K562 (cell line): ENCODE data around the gene EID2. TPM values are rescaled to one million over a fixed set of nuclear protein-coding genes. Genes with fewer than 3 reads are reported as not detected.

Source experiments
- BRCA1 ChIP-seq, 2 experiments: fragments of 450-650 bp in 1 of 2; sonication (generic) in 1 of 2; formaldehyde crosslinking in 1 of 2; IDR thresholded peaks; 2 replicates each; pipeline versions ENCODE4 v1.5.0 to v1.6.1; 2017 to 2020; ENCODE audit warnings: mild to moderate bottlenecking in 1 of 2, missing genetic modification reagents in 1 of 2
- GATA2 ChIP-seq: sonication (generic); formaldehyde crosslinking; IDR thresholded peaks from 2 replicates; pipeline ENCODE4 v1.4.0; 2020; ENCODE audit warnings: mild to moderate bottlenecking, missing genetic modification reagents
- MYC ChIP-seq, 2 experiments: fragments of 250-450 bp in 1 of 2; sonication (Bioruptor Pico) in 1 of 2; IDR thresholded peaks; 2 replicates each; pipeline versions ENCODE4 v1.5.1 to v1.6.1; 2012 to 2021; ENCODE audit warnings: low read depth in 2 of 2, borderline replicate concordance in 1 of 2, improper control_type of control experiment in 1 of 2, low read length in 1 of 2, mild to moderate bottlenecking in 1 of 2, moderate library complexity in 1 of 2
- PTTG1 ChIP-seq: fragments of 450-650 bp; IDR thresholded peaks from 2 replicates; pipeline ENCODE4 v1.6.1; 2016; ENCODE audit warnings: low read depth, mild to moderate bottlenecking, missing genetic modification characterization, missing compliant biosample characterization
- REST ChIP-seq, 2 experiments: fragments of 450-650 bp; formaldehyde crosslinking in 1 of 2; IDR thresholded peaks; 2 replicates each; pipeline versions ENCODE4 v1.4.0 to v1.6.1; 2014 to 2020; ENCODE audit warnings: mild to moderate bottlenecking in 2 of 2, borderline replicate concordance in 1 of 2, low read depth in 1 of 2
- SRSF9 ChIP-seq: fragments of 200-400 bp; formaldehyde crosslinking; IDR thresholded peaks from 2 replicates; pipeline ENCODE4 v1.6.1; 2017; ENCODE audit warnings: low read depth, low read length, borderline replicate concordance
- TSC22D4 ChIP-seq: fragments of 450-650 bp; IDR thresholded peaks from 2 replicates; pipeline ENCODE4 v1.6.1; 2016; ENCODE audit warnings: missing genetic modification characterization, missing biosample characterization, control low read depth
- polyA plus RNA-seq, 8 experiments: library from polyadenylated mRNA; depleted of rRNA in 4 of 8; stranded (reverse) in 5 of 8; unstranded in 3 of 8; fragments of >200 nt; fragmentation: Nextera tagmentation in 2 of 8; fragmentation: Illumina TruSeq in 1 of 8; extraction: Ambion mirVana in 2 of 8; extraction: Trizol in 1 of 8; gene quantifications; 2 replicates each; pipeline versions ENCODE4 v1.2.1 to v1.2.3, GENCODE V29; 2011 to 2014; ENCODE audit warnings: inconsistent platforms in 1 of 8, missing spikeins in 1 of 8
- total RNA-seq, 7 experiments: library from RNA; depleted of rRNA in 6 of 7; stranded (reverse); fragments of >200 nt in 6 of 7; fragmentation: Illumina TruSeq in 2 of 7; extraction: Trizol in 2 of 7; gene quantifications; 2 replicates each; pipeline versions ENCODE4 v1.2.1 to v1.2.3, GENCODE V29; 2011 to 2021; ENCODE audit warnings: low replicate concordance in 1 of 7

EID2 gene
- total and polyA plus RNA-seq, 9 of the 15 experiments (the other 6 are each of a cell fraction or from before 2014, with no cell fraction given), result 2.5 to 18.5 (median 11.3) TPM

DNA sequence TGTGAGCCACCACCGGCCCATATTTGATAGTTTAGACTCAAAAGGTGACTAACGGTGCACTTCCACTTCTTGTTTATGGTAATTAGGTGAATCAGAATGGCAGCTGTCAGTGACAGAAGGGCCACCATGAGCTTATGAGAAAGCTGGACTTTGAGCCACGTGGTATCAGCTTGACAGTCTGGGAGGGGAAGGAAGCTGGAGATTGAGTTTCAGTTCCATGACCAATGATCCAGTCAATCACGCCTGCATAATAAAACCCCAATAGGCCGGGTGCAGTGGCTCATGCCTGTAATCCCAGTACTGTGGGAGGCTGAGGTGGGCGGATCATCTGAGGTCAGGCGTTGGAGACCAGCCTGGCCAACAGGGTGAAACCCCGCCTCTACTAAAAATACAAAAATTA, 15.5 kb downstream of the EID2 start (continued):
- TF ChIP-seq REST (IDR thresholded peaks at IDR 0.05; ENCODE audit: borderline replicate concordance) (no peak), REST (CRISPR knock-in tag; IDR thresholded peaks at IDR 0.05; ENCODE audit: low read depth) (no peak), BRCA1 (IDR thresholded peaks at IDR 0.05) (no peak), BRCA1 (CRISPR knock-in tag; IDR thresholded peaks at IDR 0.05) (no peak), GATA2 (CRISPR knock-in tag) (no peak), MYC (IDR thresholded peaks at IDR 0.05; ENCODE audit: low read depth, low read length) (no peak), MYC (CRISPR knock-in tag; IDR thresholded peaks at IDR 0.05; ENCODE audit: borderline replicate concordance, low read depth) (no peak), PTTG1 (tag) (no peak), SRSF9 (no peak), TSC22D4 (no peak)
